Measurements from ENCODE around the gene ZNF592. TPM values are rescaled to one million over a fixed set of nuclear protein-coding genes. Genes with fewer than 3 reads are reported as not detected.

Gene ZNF592
- total and polyA plus RNA-seq, 2 of the 13 experiments (the other 11 are each of a cell fraction or from before 2014, with no cell fraction given), result 8.2 to 9.8 TPM

DNA sequence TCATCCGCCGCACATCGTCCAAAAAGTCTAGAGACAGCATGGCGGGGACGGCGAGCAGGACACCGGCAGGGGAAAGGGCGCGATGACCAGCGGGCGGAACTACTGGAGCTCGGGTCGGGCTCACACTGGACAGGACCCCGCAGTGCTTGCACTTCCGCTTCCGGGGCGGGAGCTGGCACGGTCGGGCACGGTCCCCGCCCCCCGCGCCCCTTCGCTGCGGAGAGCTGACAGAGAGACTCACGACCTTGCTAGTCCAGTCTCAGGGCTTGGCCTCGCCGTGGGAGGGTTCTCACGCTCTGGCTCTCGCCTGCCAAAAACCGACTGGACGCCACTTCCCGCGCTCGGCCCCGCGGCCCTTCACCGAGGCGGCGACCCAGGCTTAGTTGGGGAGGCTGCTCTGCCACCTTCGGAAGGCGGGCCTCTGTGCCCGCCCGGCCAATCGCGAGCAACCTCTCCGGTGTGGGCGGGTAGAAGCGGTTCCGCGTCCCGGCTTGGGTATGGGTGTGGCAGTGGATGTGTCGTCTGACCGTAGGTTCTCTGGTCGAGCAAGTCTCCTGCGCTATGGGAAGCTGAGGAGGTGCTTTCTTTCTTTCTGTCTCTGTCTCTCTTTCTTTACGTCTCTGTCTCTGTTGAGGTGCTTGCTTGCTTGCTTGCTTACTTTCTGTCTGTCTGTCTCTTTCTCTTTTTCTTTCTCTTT is 32.2 kb upstream of the ZNF592 start, which contains the start of gene SEC11A (continued):
- TF ChIP-seq, protein P1, sequence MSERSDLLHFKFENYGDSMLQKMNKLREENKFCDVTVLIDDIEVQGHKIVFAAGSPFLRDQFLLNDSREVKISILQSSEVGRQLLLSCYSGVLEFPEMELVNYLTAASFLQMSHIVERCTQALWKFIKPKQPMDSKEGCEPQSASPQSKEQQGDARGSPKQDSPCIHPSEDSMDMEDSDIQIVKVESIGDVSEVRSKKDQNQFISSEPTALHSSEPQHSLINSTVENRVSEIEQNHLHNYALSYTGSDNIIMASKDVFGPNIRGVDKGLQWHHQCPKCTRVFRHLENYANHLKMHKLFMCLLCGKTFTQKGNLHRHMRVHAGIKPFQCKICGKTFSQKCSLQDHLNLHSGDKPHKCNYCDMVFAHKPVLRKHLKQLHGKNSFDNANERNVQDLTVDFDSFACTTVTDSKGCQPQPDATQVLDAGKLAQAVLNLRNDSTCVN (CRISPR knock-in tag; IDR thresholded peaks at IDR 0.05; ENCODE audit: borderline replicate concordance), result peak; percentile 68; the same call in 1 of the 2 replicates
- TF ChIP-seq, protein P2, sequence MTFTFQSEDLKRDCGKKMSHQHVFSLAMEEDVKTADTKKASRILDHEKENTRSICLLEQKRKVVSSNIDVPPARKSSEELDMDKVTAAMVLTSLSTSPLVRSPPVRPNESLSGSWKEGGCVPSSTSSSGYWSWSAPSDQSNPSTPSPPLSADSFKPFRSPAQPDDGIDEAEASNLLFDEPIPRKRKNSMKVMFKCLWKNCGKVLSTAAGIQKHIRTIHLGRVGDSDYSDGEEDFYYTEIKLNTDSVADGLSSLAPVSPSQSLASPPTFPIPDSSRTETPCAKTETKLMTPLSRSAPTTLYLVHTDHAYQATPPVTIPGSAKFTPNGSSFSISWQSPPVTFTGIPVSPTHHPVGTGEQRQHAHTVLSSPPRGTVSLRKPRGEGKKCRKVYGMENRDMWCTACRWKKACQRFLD (CRISPR knock-in tag; IDR thresholded peaks at IDR 0.05; ENCODE audit: borderline replicate concordance), result peak; percentile 84
- TF ChIP-seq, protein P3, sequence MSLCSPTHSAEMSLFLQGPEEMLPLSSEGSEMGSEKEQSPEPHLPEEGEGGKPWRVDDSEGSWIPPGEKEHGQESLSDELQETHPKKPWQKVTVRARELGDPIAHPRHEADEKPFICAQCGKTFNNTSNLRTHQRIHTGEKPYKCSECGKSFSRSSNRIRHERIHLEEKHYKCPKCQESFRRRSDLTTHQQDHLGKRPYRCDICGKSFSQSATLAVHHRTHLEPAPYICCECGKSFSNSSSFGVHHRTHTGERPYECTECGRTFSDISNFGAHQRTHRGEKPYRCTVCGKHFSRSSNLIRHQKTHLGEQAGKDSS (CRISPR knock-in tag; IDR thresholded peaks at IDR 0.05; ENCODE audit: borderline replicate concordance, low read depth), result peak; percentile 58; the same call in 1 of the 2 replicates
- TF ChIP-seq ZNF20 (CRISPR knock-in tag; IDR thresholded peaks at IDR 0.05) (peak; percentile 67; the same call in 1 of the 2 replicates), RFX3 (CRISPR knock-in tag; IDR thresholded peaks at IDR 0.05) (0 out of 2 replicates have a peak, but pooled peaks have one; percentile 13), ZMYM3 (CRISPR knock-in tag; IDR thresholded peaks at IDR 0.05) (no peak), ZNF138 (CRISPR knock-in tag; IDR thresholded peaks at IDR 0.05; ENCODE audit: low read depth) (0 out of 2 replicates have a peak, but pooled peaks have one; percentile 33), RFX1 (IDR thresholded peaks at IDR 0.05) (no peak), ZNF75D (CRISPR knock-in tag; IDR thresholded peaks at IDR 0.05; ENCODE audit: borderline replicate concordance) (no peak), FOXA1 (IDR thresholded peaks at IDR 0.05) (no peak), FOXA1 (CRISPR knock-in tag; IDR thresholded peaks at IDR 0.05) (peak; percentile 35; the same call in 1 of the 2 replicates), KLF16 (CRISPR knock-in tag; IDR thresholded peaks at IDR 0.05) (peak; percentile 38 to 86; a peak in 2 of 4 replicates), ZNF703 (CRISPR knock-in tag; IDR thresholded peaks at IDR 0.05; ENCODE audit: borderline replicate concordance) (no peak), ZNF337 (CRISPR knock-in tag; IDR thresholded peaks at IDR 0.05; ENCODE audit: borderline replicate concordance, low read depth) (0 out of 2 replicates have a peak, but pooled peaks have one; percentile 57), ATF7-NPFF (CRISPR knock-in tag; IDR thresholded peaks at IDR 0.05; ENCODE audit: low read depth) (peak; percentile 86; the same call in 1 of the 2 replicates), CAMTA2 (CRISPR knock-in tag; IDR thresholded peaks at IDR 0.05; ENCODE audit: borderline replicate concordance) (peak; percentile 75; the same call in 1 of the 2 replicates), ZNF660 (CRISPR knock-in tag; IDR thresholded peaks at IDR 0.05; ENCODE audit: borderline replicate concordance, low read depth) (0 out of 2 replicates have a peak, but pooled peaks have one; percentile 45), ZNF205 (CRISPR knock-in tag; IDR thresholded peaks at IDR 0.05) (peak; percentile 46; the same call in 1 of the 2 replicates), NFIC (IDR thresholded peaks at IDR 0.05; ENCODE audit: low read length) (no peak), ZNF7 (CRISPR knock-in tag; IDR thresholded peaks at IDR 0.05) (no peak)
- TF ChIP-seq, protein P4, sequence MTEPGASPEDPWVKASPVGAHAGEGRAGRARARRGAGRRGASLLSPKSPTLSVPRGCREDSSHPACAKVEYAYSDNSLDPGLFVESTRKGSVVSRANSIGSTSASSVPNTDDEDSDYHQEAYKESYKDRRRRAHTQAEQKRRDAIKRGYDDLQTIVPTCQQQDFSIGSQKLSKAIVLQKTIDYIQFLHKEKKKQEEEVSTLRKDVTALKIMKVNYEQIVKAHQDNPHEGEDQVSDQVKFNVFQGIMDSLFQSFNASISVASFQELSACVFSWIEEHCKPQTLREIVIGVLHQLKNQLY (CRISPR knock-in tag; IDR thresholded peaks at IDR 0.05), result peak; percentile 44; the same call in 1 of the 2 replicates
